ENCODE data around the gene EIF3B.

DNA sequence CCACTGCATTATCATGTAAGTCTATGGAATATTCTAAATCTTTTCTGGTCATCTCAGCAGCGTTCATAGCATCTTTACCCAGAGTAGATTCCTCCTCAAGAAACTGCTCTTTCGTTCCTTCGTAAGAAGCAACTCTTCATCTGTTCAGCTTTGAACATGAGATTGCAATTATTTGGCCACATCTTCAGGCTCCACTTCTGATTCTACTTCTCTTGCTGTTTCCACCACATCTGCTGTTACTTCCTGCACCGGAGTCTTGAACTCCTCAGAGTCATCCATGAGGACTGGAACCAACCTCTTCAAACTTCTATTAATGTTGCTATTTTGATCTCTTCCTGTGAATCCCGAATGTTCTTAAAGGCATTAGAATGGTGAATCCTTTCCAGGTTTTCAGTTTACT, 61.4 kb downstream of the EIF3B start:
- TF ChIP-seq CTCF (IDR thresholded peaks at IDR 0.05): no peak
- no peak for TF ChIP-seq POLR2A (IDR thresholded peaks at IDR 0.05)
- TF ChIP-seq POLR2AphosphoS5 (IDR thresholded peaks at IDR 0.05): no peak
